Measurements from ENCODE around the gene AOPEP. TPM values are rescaled to one million over a fixed set of nuclear protein-coding genes. Genes with fewer than 3 reads are reported as not detected.
A peak's percentile ranks its signal among the peaks of the same experiment; 100 is the strongest.

AOPEP gene
- total RNA-seq, 4 donors from 2014 or later = 305 to 458 (median 419) TPM

DNA sequence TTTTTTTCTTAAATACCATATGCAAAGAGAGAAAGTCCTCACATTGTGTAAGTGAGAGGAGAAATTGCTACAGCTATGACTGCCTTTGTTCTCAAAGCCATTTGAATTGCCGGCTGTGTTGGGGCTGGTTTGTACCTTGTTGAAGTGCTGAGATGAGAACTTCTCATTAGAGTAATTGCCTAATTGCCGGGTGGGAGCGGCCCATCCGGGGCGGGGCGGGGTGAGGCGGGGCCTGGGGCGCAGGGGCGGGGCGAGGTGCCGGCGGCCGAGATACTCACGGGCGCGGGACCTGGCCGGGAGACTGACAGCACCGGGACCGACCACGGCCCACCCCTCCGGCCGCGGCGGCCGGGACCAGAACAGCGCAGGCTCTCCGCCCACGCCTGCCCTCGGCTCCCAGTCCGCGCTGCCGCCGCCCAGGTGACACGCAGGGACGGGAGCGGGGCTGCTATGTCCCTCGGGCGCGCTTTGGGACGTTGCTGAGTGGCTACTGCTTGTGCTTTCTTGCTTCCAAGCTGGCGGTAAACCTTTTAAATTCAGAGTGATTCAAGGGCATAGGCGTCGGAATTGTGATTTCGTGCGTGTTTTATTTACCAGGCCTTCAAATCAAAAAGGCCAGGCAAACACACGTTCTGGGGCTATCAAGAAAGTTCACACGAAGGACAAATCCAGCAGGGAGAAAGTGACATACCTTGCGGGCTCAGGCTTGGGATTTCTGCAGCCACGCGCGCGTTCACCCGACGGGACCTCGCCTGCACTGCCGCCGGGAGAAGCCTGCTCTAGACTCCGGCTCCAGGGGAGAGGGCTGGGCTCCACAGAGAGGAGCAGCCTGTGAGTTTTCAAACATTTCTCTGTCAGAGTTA, 322.0 kb downstream of the AOPEP start:
- H3K4me1 ChIP-seq = peaks cover 80 to 99% (median 95%) of the 10 kb centered on the region in 4 donors

DNA sequence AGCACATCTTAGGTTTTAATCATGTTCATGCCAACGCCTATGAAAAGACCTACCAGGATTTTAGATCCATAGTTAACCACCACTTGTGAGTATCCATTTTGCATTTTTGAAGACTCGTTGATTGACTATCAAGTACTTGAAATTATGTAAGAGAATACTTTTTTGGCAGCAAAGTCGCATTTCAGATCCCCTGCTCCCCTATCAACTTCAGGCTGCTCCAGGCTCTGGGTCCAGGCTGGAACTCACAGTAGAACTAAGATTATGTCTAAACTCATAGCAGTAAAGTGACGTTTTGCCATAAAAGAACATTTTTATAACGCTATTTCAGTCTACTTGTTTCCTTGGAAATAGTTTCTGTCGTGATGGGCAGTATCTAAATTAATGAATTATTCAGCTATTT, 323.3 kb downstream of the AOPEP start:
- Histone ChIP-seq H3K4me1 (peaks cover 78 to 99% (median 95%) of the 10 kb centered on the region in 4 donors), H3K9me3 (no peaks in the 10 kb centered on the region), H3K36me3 (peaks cover 0 to 8% (median 3%) of the 10 kb centered on the region in 4 donors), H3K27me3 (no peaks in the 10 kb centered on the region), H3K27ac (replicated peaks in 1 of 4) (peak overlapping the region; percentile 86 to 95 (median 87)), H3K4me3 (peak overlapping the region; percentile 58 to 65 (median 64))
- 57% methylated on average over 6 of the region's 6 CpGs for WGBS
- TF ChIP-seq EP300 (IDR thresholded peaks at IDR 0.05) (no peak), POLR2A (IDR thresholded peaks at IDR 0.05; ENCODE audit: low read depth) (no peak), POLR2AphosphoS5 (IDR thresholded peaks at IDR 0.05) (no peak)
- TF ChIP-seq, protein P1, sequence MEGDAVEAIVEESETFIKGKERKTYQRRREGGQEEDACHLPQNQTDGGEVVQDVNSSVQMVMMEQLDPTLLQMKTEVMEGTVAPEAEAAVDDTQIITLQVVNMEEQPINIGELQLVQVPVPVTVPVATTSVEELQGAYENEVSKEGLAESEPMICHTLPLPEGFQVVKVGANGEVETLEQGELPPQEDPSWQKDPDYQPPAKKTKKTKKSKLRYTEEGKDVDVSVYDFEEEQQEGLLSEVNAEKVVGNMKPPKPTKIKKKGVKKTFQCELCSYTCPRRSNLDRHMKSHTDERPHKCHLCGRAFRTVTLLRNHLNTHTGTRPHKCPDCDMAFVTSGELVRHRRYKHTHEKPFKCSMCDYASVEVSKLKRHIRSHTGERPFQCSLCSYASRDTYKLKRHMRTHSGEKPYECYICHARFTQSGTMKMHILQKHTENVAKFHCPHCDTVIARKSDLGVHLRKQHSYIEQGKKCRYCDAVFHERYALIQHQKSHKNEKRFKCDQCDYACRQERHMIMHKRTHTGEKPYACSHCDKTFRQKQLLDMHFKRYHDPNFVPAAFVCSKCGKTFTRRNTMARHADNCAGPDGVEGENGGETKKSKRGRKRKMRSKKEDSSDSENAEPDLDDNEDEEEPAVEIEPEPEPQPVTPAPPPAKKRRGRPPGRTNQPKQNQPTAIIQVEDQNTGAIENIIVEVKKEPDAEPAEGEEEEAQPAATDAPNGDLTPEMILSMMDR (IDR thresholded peaks at IDR 0.05) = no peak
- intact Hi-C loops (cut with DNase I) = no loop called here
- DNase-seq (ENCODE audit: extremely low spot score) = no peak

More for the DNA sequence above, 322.0 kb downstream of the AOPEP start:
- intact Hi-C loops (cut with DNase I) = no loop called here
- TF ChIP-seq POLR2AphosphoS5 (IDR thresholded peaks at IDR 0.05) (peak; percentile 67 to 71), POLR2A (IDR thresholded peaks at IDR 0.05; ENCODE audit: low read depth) (no peak)
- peaks cover 0 to 21% (median 10%) of the 10 kb centered on the region in 4 donors for H3K36me3 ChIP-seq
- no peak for DNase-seq (ENCODE audit: extremely low spot score)
- H3K9me3 ChIP-seq = no peaks in the 10 kb centered on the region
- peak overlapping the region; percentile 58 to 65 (median 64) for H3K4me3 ChIP-seq
- no peaks in the 10 kb centered on the region for H3K27me3 ChIP-seq
- peak overlapping the region; percentile 86 to 95 (median 87) for H3K27ac ChIP-seq (replicated peaks in 1 of 4)
- under 1% methylated on average over 57 of the region's 58 CpGs for WGBS

DNA sequence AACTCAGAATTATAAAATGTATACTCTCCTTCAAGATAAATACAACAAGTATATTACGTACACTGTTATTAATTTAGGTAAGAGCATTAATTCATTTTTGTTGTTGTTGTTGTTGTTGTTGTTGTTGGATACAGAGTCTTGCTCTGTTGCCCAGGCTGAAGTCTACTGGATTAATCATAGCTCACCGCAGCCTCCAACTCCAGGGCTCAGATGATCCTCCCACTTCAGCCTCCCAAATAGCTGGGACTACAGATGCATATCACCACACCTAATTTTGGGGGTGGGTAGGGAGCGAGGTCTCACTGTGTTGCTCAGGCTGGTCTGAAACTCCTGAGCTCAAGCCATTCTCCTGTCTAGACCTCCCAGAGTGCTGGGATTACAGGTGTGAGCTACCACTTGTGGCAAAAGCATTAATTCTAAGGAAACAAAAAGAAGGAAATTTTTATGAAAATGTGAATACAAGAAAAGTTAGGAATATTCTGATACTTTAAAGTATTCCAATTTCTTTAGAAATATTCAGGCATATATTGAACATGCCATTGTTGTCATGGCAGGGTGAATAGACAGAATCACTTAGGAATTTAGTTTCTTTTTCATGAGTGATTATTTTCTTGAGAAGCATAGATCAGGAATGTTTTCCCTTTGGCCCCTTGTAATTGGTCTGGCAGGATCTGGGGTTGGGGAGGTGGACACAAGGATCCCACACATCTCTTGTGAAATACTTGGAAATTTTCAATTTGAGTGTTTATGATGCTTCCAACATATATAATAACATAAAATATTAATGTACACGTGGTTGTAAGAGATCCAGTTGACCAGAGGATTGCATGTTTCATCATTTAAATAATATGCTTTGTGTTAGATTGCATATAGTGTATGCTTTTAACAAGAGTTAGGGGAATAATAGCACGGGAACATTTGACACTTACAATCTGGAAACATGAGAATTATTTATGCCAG, 327.4 kb downstream of the AOPEP start:
- Histone ChIP-seq H3K9me3 (no peaks in the 10 kb centered on the region), H3K4me3 (no peak overlapping the region), H3K36me3 (no peaks in the 10 kb centered on the region), H3K4me1 (peaks cover 90 to 99% (median 97%) of the 10 kb centered on the region in 4 donors), H3K27me3 (no peaks in the 10 kb centered on the region), H3K27ac (replicated peaks in 1 of 4) (peak overlapping the region; percentile 86 to 95 (median 87))
- DNase-seq (ENCODE audit: extremely low spot score) = no peak
- intact Hi-C loops (cut with DNase I) = no loop called here
- no peak for TF ChIP-seq POLR2A (IDR thresholded peaks at IDR 0.05; ENCODE audit: low read depth)
- TF ChIP-seq POLR2AphosphoS5 (IDR thresholded peaks at IDR 0.05) = no peak
- TF ChIP-seq EP300 (IDR thresholded peaks at IDR 0.05) = no peak
- TF ChIP-seq, protein P1 (IDR thresholded peaks at IDR 0.05) = no peak
- 68% methylated on average over 5 of the region's 5 CpGs for WGBS

DNA sequence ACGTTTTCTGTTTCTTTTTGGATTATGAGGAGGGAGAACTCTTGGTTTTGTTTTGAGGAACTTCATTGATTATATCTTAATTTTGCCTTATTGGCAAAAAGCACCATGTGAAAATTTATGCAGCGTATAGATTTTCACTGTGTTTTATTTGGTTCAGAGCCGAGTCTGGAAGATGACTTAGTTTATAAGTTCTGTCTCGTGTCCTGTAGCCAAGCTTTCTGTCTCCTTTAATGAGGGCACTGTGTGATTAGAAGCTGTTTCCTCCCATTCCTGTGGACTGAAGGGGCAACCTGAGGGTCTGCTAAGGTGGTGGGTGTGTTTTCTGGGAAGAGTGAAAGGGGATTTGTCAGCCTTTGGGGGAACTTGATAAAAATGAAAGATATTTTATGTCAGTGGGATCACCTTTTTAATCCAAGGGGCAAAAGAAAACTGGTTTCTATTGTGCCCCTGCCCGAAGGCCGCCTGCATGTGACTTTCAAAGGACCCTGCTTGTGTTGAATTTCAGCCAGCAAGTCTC, 328.9 kb downstream of the AOPEP start:
- Histone ChIP-seq H3K4me1 (peaks cover 90 to 99% (median 97%) of the 10 kb centered on the region in 4 donors), H3K4me3 (peak overlapping the region; percentile 36 to 49 (median 44)), H3K36me3 (peaks cover 0 to 3% (median 0%) of the 10 kb centered on the region in 4 donors), H3K27me3 (no peaks in the 10 kb centered on the region), H3K27ac (replicated peaks in 1 of 4) (peak overlapping the region; percentile 86 to 95 (median 87)), H3K9me3 (no peaks in the 10 kb centered on the region)
- 11% methylated on average over 6 of the region's 6 CpGs for WGBS
- no peak for DNase-seq (ENCODE audit: extremely low spot score)
- intact Hi-C loops (cut with DNase I) = loop anchor here (5.0 kb wide), 1 partner anchor 48 kb away; no protein-coding TSS in a partner anchor
- TF ChIP-seq, protein P1 (IDR thresholded peaks at IDR 0.05) = no peak
- TF ChIP-seq EP300 (IDR thresholded peaks at IDR 0.05) (no peak), POLR2AphosphoS5 (IDR thresholded peaks at IDR 0.05) (no peak), POLR2A (IDR thresholded peaks at IDR 0.05; ENCODE audit: low read depth) (no peak)

Data from esophagus muscularis mucosa (tissue), 4 donors.